OCI-LY1 (cell line): ENCODE results near the gene CYGB.
"Not testable (repeated sequence)": the region's sequence is repeated elsewhere in the genome, so short reads cannot be mapped to it uniquely, and the experiment has no call there.

Experiments used
- H2AFZ ChIP-seq: fragments of 200-600 bp; sonication (generic), shearing (Covaris generic); 2 replicates; pipeline ENCODE4 v1.6.0; 2014; ENCODE audit warnings: antibody characterized with exemption, mild to moderate bottlenecking, low read length
- H3F3A ChIP-seq: fragments of 200-600 bp; sonication (generic), shearing (Covaris generic); 2 replicates; pipeline ENCODE4 v1.6.0; 2014; ENCODE audit warnings: mild to moderate bottlenecking, antibody characterized with exemption, low read length, moderate library complexity; ENCODE audit not compliant: insufficient read depth
- H3K27ac ChIP-seq: fragments of 200-600 bp; sonication (generic); 2 replicates; pipeline ENCODE4 v1.5.1; 2014; ENCODE audit warnings: low read length, mixed run types, mild to moderate bottlenecking, low read depth; ENCODE audit not compliant: poor library complexity, severe bottlenecking
- H3K27me3 ChIP-seq: fragments of 200-600 bp; sonication (generic); 2 replicates; pipeline ENCODE4 v1.6.0; 2014; ENCODE audit warnings: antibody characterized with exemption, mild to moderate bottlenecking, low read length, moderate library complexity; ENCODE audit not compliant: insufficient read depth
- H3K36me3 ChIP-seq: fragments of 200-600 bp; sonication (generic); 2 replicates; pipeline ENCODE4 v1.6.1; 2014; ENCODE audit warnings: mild to moderate bottlenecking, antibody characterized with exemption, low read length, moderate library complexity, mixed read lengths; ENCODE audit not compliant: insufficient read depth
- H3K4me1 ChIP-seq: fragments of 200-600 bp; sonication (generic); 2 replicates; pipeline ENCODE4 v1.5.1; 2014; ENCODE audit warnings: mild to moderate bottlenecking, low read length, moderate library complexity; ENCODE audit not compliant: insufficient read depth, severe bottlenecking
- H3K4me2 ChIP-seq: fragments of 200-600 bp; sonication (generic), shearing (Covaris generic); 2 replicates; pipeline ENCODE4 v1.6.1; 2014; ENCODE audit warnings: low read length
- H3K4me3 ChIP-seq: fragments of 200-600 bp; sonication (generic); 2 replicates; pipeline ENCODE4 v1.5.1; 2014; ENCODE audit warnings: low read length, low read depth, mild to moderate bottlenecking, mixed read lengths; ENCODE audit not compliant: poor library complexity, severe bottlenecking
- H3K79me2 ChIP-seq: fragments of 200-600 bp; shearing (Covaris generic); 2 replicates; pipeline ENCODE4 v1.6.1; 2016; ENCODE audit warnings: mixed run types, low read length, mixed read lengths; ENCODE audit not compliant: insufficient read depth
- H3K9ac ChIP-seq: fragments of 200-600 bp; sonication (generic), shearing (Covaris generic); 2 replicates; pipeline ENCODE4 v1.6.1; 2014; ENCODE audit warnings: mild to moderate bottlenecking, low read length, mixed read lengths
- H3K9me2 ChIP-seq: fragments of 200-600 bp; sonication (generic), shearing (Covaris generic); 2 replicates; pipeline ENCODE4 v1.6.1; 2014; ENCODE audit warnings: low read depth, mild to moderate bottlenecking, low read length, mixed read lengths
- H3K9me3 ChIP-seq: fragments of 200-600 bp; shearing (Covaris generic); 2 replicates; pipeline ENCODE4 v1.6.1; 2014; ENCODE audit warnings: low read length, mixed read lengths
- H4K20me1 ChIP-seq: fragments of 200-600 bp; sonication (generic), shearing (Covaris generic); 2 replicates; pipeline ENCODE4 v1.6.0; 2016; ENCODE audit warnings: mild to moderate bottlenecking, low read length; ENCODE audit not compliant: insufficient read depth
- EZH2 ChIP-seq: fragments of 200-600 bp; sonication (generic), shearing (Covaris generic); IDR thresholded peaks from 2 replicates; pipeline ENCODE4 v1.8.0; 2017; ENCODE audit warnings: borderline replicate concordance, mixed run types, mild to moderate bottlenecking, antibody characterized with exemption, low read length, moderate library complexity, mixed read lengths
- TF ChIP-seq, protein P1 (sequence below): fragments of 200-600 bp; sonication (generic), shearing (Covaris generic); IDR thresholded peaks from 2 replicates; pipeline ENCODE4 v1.5.1; 2017; ENCODE audit warnings: mild to moderate bottlenecking, antibody characterized with exemption, low read length, moderate library complexity, mixed read lengths

Gene CYGB

DNA sequence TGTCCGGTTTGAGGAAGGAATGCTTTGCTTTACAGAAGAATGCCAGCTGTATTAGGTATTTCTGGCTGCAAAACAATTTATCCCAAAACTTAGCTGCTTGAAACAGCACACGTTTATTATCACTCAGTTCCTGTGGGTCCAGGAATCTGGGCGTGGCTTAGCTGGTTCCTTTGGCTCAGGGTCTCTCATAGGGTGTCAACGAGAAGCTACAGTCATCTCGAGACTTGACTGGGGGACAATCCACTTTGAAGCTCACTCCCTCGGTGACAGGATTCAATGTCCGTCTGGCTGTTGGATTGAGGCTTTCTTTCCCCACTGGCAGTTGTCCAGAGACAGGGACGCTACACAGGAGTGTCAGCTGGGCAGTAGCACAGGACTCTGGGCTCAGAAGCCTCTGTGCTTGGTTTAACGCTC, 26.7 kb downstream of the CYGB start:
- Histone ChIP-seq H4K20me1 (no peaks in the 10 kb centered on the region), H3K27ac (no peak overlapping the region), H3K9me3 (no peaks in the 10 kb centered on the region), H3K4me1 (peaks cover 9% of the 10 kb centered on the region), H3K9ac (no peak overlapping the region), H3K27me3 (no peaks in the 10 kb centered on the region), H3K36me3 (no peaks in the 10 kb centered on the region), H3K9me2 (no peaks in the 10 kb centered on the region), H2AFZ (no peak overlapping the region), H3F3A (no peaks in the 10 kb centered on the region), H3K4me3 (no peak overlapping the region), H3K4me2 (no peak overlapping the region), H3K79me2 (no peaks in the 10 kb centered on the region)
- TF ChIP-seq, protein P1, sequence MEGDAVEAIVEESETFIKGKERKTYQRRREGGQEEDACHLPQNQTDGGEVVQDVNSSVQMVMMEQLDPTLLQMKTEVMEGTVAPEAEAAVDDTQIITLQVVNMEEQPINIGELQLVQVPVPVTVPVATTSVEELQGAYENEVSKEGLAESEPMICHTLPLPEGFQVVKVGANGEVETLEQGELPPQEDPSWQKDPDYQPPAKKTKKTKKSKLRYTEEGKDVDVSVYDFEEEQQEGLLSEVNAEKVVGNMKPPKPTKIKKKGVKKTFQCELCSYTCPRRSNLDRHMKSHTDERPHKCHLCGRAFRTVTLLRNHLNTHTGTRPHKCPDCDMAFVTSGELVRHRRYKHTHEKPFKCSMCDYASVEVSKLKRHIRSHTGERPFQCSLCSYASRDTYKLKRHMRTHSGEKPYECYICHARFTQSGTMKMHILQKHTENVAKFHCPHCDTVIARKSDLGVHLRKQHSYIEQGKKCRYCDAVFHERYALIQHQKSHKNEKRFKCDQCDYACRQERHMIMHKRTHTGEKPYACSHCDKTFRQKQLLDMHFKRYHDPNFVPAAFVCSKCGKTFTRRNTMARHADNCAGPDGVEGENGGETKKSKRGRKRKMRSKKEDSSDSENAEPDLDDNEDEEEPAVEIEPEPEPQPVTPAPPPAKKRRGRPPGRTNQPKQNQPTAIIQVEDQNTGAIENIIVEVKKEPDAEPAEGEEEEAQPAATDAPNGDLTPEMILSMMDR, result no peak
- TF ChIP-seq EZH2, result no peak

DNA sequence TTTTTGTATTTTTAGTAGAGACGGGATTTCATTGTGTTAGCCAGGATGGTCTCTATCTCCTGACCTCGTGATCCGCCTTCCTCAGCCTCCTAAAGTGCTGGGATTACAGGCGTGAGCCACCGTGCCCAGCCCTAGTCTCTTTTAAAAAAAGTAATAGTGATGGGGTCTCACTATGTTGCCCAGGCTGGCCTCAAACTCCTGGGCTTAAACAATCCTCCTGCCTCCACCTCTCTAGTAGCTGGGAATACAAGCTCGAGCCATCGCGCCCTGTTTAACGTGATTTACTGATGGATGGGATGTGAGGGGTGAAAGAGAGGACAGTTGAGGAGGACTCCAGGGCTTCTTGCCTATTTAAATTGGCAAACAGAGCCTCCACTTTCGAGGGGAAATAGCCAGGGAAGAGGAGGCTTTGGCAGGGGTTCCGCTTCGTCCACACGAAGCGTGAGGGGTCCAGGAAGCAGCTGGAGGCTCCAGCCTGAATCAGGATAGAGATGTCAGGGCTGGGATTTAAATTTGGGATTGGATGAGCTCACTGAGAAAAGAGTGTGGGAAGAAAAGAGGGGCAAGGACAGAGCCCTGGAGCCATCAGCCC, 28.9 kb downstream of the CYGB start:
- not testable (repeated sequence) for H3K4me2 ChIP-seq, H3K9me2 ChIP-seq, H3K9me3 ChIP-seq, H3K27ac ChIP-seq, H3K27me3 ChIP-seq, H3K4me1 ChIP-seq, H3K9ac ChIP-seq, H3K79me2 ChIP-seq, H3F3A ChIP-seq, H3K36me3 ChIP-seq, H4K20me1 ChIP-seq, H3K4me3 ChIP-seq, H2AFZ ChIP-seq

- peak overlapping the region; percentile 43; the same call in 1 of the 2 replicates for H3K4me2 ChIP-seq
- peaks cover 20% of the 10 kb centered on the region for H3K4me1 ChIP-seq
- TF ChIP-seq EZH2, result no peak
- TF ChIP-seq, protein P1, result peak; percentile 94
- no peaks in the 10 kb centered on the region for H4K20me1 ChIP-seq
- H3K9me2 ChIP-seq, result no peaks in the 10 kb centered on the region
- no peak overlapping the region for H3K9ac ChIP-seq
- H3F3A ChIP-seq, result no peaks in the 10 kb centered on the region
- H3K4me3 ChIP-seq, result no peak overlapping the region
- H3K36me3 ChIP-seq, result no peaks in the 10 kb centered on the region
- H2AFZ ChIP-seq, result no peak overlapping the region
- H3K27ac ChIP-seq, result no peak overlapping the region
- H3K27me3 ChIP-seq, result no peaks in the 10 kb centered on the region
- H3K9me3 ChIP-seq, result no peaks in the 10 kb centered on the region
- no peaks in the 10 kb centered on the region for H3K79me2 ChIP-seq
Observed at GRCh38 chr17:76506408-76507345, 30.8 kb downstream of the CYGB start.
